T47D (cell line): ENCODE data around the gene HNF1B.

ENCODE experiments used
- DNase-seq, 2 experiments: peaks; one replicate each; pipeline versions ENCODE4 v3.0.0 to v3.0.0-alpha.2; 2011 to 2012; ENCODE audit warnings: low read depth in 1 of 2, low spot score in 1 of 2
- JUND ChIP-seq: IDR thresholded peaks from 2 replicates; pipeline ENCODE4 v1.6.1; 2012; ENCODE audit warnings: low read depth
- in situ Hi-C: cut with HindIII; loops from 2 replicates; pipeline ENCODE4 v1.10.0; 2016; ENCODE audit warnings: low sequenced_read_pairs, low pct_unique_long_range_greater_than_20kb

Gene HNF1B

DNA sequence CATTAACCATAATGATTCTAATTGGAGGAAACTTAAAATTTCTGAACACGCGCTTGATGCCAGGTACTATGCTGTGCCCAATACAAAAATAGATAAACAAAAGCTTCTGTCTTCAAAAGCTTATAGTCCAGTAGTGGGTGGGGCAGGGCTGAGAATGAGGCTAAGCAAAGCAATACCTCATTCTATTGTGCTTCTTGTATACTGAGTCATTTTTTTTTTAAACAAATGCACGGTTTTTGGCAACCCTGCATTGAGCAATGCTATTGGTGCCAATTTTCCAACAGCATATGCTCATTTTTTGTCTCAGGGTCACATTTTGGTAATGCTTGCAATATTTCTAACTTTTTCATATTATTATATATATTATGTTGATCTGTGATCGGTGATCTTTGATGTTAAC lies 34.7 kb upstream of the HNF1B start:
- no peak for TF ChIP-seq JUND
- in situ Hi-C loops: no loop called here
- DNase-seq: no peak

DNA sequence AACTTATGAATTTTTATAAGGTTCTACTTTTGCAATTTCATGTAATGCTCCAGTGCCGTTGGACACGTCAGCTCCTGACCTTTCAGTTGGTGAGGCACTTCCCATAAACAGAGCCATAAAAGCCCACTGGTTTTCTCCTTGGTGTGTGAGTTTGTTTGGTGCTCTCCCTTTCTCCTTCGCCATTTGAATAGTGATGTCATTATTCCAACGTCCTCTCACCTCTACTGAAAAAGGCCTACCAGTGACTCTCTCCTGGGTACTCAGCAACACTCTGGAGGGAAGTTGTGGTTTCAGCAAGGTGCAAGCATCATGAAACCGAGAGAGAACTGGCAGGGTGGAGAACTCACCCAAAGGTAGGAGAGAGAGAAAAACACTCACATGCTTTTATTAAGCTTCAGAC lies 29.6 kb upstream of the HNF1B start:
- no peak for TF ChIP-seq JUND
- DNase-seq: no peak
- in situ Hi-C loops: no loop called here

DNA sequence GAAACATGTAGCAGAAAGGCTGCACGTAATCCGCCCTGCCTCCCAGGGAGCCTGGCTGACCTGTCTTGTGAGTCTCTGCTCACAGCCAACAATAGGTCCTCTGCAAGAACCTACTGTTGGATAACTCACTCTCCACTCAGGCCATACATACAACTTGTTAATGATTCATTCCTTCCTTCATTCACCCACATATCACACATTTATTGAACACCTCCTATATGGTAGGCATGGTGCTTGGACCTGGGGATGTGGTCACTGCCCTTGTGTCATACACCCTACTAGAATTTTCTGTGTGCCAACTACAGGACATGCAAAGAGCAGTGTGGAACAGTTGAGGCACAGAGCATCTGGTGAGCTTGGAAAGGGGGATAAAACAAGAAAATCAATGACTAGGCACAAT lies 28.1 kb upstream of the HNF1B start:
- in situ Hi-C loops: no loop called here
- DNase-seq: no peak
- no peak for TF ChIP-seq JUND

DNA sequence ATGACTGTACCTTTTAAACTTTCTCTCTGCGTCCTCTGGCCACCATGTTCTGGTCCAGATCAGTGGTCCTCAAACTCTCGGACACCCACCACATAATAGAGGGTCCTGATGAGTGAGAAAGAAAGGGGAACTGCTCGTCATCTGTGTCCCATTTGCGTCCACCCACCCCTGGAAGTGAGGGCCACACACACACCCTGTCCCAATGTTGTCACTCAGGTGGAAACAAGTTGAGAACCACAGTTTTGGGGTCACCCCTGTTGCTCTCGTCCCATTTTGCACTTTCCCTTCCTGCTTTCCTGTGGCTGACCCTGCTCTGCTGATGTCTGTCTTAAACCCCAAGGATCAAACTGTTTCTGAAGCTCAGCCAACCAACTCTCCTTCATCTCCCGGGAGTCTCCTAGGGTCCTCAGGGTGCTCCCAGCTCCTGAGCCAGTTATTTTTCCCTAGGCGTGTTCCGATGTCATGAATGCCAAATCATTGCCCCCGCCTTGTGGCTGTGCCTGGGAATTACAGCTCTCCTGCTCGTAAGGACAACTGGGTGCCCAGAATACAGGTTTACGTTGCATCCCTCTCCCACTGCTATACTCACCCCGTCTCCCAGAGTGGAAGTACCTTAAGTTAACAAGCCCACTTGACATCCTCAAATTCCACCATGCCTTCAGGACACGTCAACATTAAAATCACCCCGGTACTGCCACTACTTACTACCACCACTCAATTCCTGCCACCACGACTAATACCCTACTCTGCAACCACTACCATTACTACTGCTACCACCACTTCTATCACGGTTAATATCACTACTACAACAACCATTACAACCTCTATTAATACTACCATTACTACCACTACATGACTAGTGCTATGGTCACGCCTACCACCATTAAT lies 26.0 kb upstream of the HNF1B start:
- no peak for TF ChIP-seq JUND
- DNase-seq: peak in 1 of 2 experiments; percentile 89
- in situ Hi-C loops: no loop called here

DNA sequence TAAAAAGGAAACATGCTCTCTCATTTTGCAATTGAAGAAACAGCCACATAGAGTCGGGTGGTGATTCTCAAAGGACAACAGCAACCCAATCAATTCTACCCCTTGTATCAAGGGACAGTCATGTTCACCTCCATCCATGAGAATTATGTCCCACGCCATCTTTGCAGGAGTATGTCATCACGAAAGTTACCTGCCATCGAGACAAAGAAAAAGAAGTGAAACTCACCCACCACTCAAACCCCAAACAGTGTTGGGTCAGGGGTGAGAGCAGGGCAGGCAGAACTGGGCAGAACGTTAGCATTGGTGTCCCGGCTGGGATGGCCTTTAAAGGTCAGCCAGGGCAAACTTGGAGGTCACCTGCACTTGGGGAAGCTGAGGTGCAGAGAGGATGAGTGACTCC lies 24.2 kb upstream of the HNF1B start:
- in situ Hi-C loops: no loop called here

DNA sequence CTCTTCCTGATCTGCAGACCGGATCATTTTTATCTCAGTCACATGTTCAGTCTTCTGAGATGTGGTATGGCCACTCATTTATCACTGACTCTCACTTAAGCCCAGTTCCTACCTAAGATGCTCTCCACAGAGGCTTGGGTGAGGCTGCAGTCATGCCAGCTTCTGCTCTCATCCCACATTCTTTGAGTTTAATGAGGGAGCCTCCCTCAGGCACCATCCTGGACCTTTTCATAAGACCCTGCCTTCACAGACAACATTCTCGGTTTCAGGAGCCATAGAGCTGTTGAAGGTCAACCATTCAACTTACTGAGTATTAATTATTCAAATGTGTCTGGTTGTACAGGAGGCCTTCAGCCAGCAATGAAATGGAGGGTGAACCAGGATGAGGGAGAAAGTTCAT lies 23.6 kb upstream of the HNF1B start:
- in situ Hi-C loops: no loop called here
- no peak for DNase-seq
- TF ChIP-seq JUND: no peak

More for the DNA sequence above, 24.2 kb upstream of the HNF1B start:
- TF ChIP-seq JUND: no peak
- DNase-seq: no peak

DNA sequence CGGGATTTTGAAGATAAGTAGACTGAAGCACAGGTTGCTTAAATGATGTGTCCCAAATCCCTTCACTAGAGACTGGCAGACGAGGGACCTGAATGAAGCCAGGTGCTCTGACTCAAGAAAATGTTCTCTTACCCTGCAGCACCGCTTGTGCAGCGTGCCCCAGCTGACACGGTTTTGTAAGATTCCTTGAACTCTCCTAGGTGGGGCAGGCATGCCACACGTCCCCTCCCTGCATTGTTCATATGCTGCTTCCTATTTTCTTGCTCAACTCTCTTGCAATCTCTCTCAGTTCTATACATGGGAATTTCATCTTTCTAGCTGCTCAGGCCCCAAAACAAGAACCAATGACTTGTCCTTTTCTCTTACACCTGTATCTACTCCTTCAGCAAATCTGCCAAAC lies 22.1 kb upstream of the HNF1B start:
- in situ Hi-C loops: no loop called here
- TF ChIP-seq JUND: no peak
- DNase-seq: no peak

DNA sequence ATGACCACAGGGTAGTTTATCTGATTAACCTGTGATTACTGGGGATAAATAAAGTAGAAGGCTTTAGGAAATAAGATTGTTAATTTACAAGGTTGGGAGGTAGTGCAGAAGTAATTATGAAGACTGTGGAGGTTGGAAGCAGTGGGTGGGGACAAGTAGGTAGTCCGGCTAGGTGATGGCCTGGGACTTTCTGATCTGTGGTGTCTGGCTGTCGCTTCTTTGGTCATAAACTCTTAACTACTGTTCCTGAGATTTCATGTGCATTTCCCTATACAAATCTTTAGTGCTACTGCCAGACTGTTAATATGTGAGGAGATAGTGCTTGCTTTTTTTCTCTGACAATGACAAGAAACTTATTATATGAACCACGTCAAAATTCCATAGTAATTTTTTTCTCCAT lies 19.5 kb upstream of the HNF1B start:
- no peak for DNase-seq
- TF ChIP-seq JUND: no peak
- in situ Hi-C loops: no loop called here

DNA sequence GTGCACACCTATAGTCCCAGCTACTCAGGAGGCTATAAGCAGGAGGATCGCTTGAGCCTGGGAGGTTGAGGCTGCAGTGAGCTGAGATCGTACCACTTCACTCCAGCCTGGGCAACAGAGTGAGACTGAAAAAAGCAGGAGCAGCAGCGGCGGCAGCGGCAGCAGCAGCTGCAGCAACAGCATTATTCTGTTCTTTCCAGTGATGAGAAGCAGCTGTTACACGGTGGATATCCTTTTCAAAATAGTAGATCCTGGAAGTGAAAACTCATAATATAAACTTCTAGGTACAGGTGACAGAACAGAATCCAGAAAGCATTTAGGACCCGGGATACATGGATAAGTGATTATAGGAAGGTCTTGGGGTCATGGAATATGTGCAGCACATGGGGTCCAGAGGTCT lies 17.8 kb upstream of the HNF1B start:
- no peak for DNase-seq
- in situ Hi-C loops: no loop called here
- TF ChIP-seq JUND: no peak

DNA sequence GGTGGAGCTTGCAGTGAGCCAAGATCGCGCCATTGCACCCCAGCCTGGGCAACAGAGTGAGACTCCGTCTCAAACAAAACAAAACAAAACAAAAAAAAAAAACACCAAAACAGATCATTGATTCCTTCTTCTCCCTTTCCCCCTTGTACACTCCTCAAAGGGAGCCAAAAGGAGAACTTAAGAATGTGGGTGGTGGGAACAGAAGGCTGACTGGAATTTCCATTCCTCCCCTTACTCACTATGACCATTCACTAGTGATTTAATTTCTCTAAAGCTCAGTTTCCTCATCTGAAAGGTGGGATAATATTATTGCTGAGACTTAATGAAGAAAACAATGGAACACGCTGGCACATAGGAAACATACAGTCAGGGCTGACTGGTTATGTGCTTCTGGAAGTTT lies 17.1 kb upstream of the HNF1B start:
- DNase-seq: no peak
- no peak for TF ChIP-seq JUND
- in situ Hi-C loops: no loop called here

DNA sequence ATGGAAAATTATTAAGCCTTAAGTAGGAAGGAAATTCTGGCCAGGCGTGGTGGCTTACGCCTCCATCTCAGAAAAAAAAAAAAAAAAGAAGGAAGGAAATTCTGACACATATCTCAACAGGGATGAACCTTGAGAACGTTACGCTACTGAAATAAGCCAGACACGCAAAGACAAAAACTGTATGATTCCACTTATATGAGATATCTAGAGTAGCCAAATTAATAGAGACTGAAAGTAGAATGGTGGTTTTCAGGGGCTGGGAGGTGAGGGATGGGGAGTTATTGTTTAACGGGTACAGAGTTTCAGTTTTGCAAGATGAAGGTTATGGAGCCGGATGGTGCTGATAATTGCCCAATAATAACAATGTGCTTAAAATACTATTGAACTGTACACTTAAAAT lies 16.2 kb upstream of the HNF1B start:
- in situ Hi-C loops: no loop called here
- TF ChIP-seq JUND: no peak
- DNase-seq: no peak

DNA sequence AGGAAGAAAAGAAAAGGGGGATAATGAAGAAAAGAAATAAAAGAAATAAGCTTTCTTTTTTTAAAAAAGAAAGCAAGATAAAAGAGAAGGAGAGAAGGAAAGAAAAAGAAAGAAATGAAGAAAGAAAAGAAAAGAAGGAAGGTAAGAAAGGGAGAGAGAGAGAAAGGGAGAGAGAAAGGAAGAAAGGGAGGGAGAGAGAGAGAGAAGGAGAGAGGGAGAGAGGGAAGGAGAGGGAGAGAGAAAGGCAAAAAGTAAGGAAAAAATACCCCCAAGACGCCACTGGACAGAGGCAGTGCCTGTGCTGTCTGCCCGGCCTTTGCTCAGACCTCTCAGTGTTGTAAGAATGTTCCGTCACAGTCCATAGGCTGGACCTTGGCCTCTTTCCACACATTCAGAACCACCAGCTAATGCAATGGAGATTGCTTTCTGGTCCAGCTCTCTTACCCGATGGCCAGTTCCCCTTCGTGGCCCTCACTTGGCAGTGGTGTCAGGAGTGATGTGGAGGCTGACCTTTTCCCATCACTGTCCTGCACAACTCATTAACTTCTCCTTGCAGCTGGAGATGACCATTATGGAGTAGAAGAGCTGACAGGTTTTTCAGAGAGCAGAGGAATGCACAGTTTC lies 14.3 kb upstream of the HNF1B start:
- in situ Hi-C loops: no loop called here
- no peak for DNase-seq
- no peak for TF ChIP-seq JUND

DNA sequence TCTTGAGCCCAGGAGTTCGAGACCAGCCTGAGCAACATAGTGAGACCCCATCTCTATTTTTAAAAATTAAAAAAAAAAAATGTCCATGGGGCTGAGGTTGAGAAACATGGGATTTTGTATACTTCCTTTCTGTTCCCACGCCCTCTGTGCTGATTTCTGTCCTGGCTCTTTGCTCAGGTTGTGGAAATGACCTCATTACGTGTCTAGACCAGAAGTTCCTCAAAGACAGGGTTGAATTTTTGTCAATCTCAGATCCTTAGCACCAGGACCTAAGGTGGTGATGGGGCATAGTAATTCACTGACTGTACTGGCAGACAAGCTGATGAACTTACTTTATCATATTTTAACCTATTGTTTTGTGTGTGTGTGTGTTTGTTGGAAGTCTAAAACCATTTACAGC lies 11.2 kb upstream of the HNF1B start:
- TF ChIP-seq JUND: no peak
- in situ Hi-C loops: no loop called here
- no peak for DNase-seq
